WTC11 (cell line): ENCODE results near the gene ELOVL6. TPM values are rescaled to one million over a fixed set of nuclear protein-coding genes. Genes with fewer than 3 reads are reported as not detected.

Experiments used
- ATAC-seq: fragments of 200-7000 bp; cut with Tn5 transposase; 2 replicates; pipeline ENCODE4 v1.10.0; 2021; ENCODE audit warnings: mild to moderate bottlenecking, moderate library complexity
- CTCF ChIA-PET: fragments of 300-600 bp; sonication (Branson Sonifier 250); formaldehyde crosslinking; loops from one replicate; lab custom pipeline; 2021; ENCODE audit warnings: antibody characterized with exemption; lab: Charles Lee
- POLR2A ChIA-PET: fragments of 350-600 bp; sonication (Branson Sonifier 250); formaldehyde crosslinking; loops from one replicate; lab custom pipeline; 2021; ENCODE audit warnings: antibody characterized with exemption; lab: Charles Lee
- DNase-seq: peaks from one replicate; pipeline ENCODE4 v3.0.0; 2021; ENCODE audit warnings: low spot score
- H3K27ac Mint-ChIP-seq: 2 replicates; pipeline ENCODE4 v1.8.0; 2021; ENCODE audit warnings: mixed read lengths
- H3K27me3 Mint-ChIP-seq: 2 replicates; pipeline ENCODE4 v1.8.0; 2021; ENCODE audit warnings: low read depth, mild to moderate bottlenecking, moderate library complexity, mixed read lengths
- H3K36me3 Mint-ChIP-seq: 2 replicates; pipeline ENCODE4 v1.8.0; 2021; ENCODE audit warnings: mixed read lengths
- H3K4me1 Mint-ChIP-seq: 2 replicates; pipeline ENCODE4 v1.8.0; 2022; ENCODE audit warnings: mixed read lengths
- H3K4me3 Mint-ChIP-seq: 2 replicates; pipeline ENCODE4 v1.8.0; 2021; ENCODE audit warnings: mild to moderate bottlenecking, moderate library complexity, mixed read lengths
- H3K9me3 Mint-ChIP-seq: 2 replicates; pipeline ENCODE4 v1.8.0; 2021; ENCODE audit warnings: mixed read lengths
- FOXP1 ChIP-seq: sonication (generic); formaldehyde crosslinking; IDR thresholded peaks from 2 replicates; pipeline ENCODE4 v1.8.0; 2022; ENCODE audit warnings: missing genetic modification reagents, mild to moderate bottlenecking, moderate library complexity, borderline replicate concordance
- GTF2I ChIP-seq: fragments of 250-450 bp; sonication (Bioruptor Pico); conservative IDR thresholded peaks from 2 replicates; pipeline ENCODE4 v1.4.0; 2021; ENCODE audit warnings: mild to moderate bottlenecking
- IRF2 ChIP-seq: sonication (generic); formaldehyde crosslinking; IDR thresholded peaks from 2 replicates; pipeline ENCODE4 v1.8.0; 2022; ENCODE audit warnings: low read depth, missing genetic modification reagents, borderline replicate concordance
- MXD4 ChIP-seq: fragments of 250-450 bp; sonication (Bioruptor Pico); IDR thresholded peaks from 2 replicates; pipeline ENCODE4 v1.8.0; 2021; ENCODE audit warnings: mild to moderate bottlenecking, moderate library complexity, borderline replicate concordance
- MYBL2 ChIP-seq: sonication (generic); formaldehyde crosslinking; IDR thresholded peaks from 2 replicates; pipeline ENCODE4 v1.8.1; 2023; ENCODE audit warnings: mild to moderate bottlenecking, moderate library complexity, missing genetic modification reagents
- SOX15 ChIP-seq: fragments of 250-450 bp; sonication (Bioruptor Pico); IDR thresholded peaks from 2 replicates; pipeline ENCODE4 v1.9.0; 2021; ENCODE audit warnings: mild to moderate bottlenecking
- TCF7 ChIP-seq: sonication (generic); formaldehyde crosslinking; IDR thresholded peaks from 2 replicates; pipeline ENCODE4 v1.8.0; 2022; ENCODE audit warnings: mild to moderate bottlenecking, low read depth, missing genetic modification reagents, moderate library complexity
- TP53 ChIP-seq: sonication (generic); formaldehyde crosslinking; IDR thresholded peaks from 2 replicates; pipeline ENCODE4 v1.8.1; 2023; ENCODE audit warnings: mild to moderate bottlenecking, missing genetic modification reagents
- ZNF671 ChIP-seq: fragments of 250-450 bp; sonication (Bioruptor Pico); IDR thresholded peaks from 2 replicates; pipeline ENCODE4 v1.8.0; 2021; ENCODE audit warnings: mild to moderate bottlenecking
- total RNA-seq: library from RNA; stranded (reverse); gene quantifications from 3 replicates; pipeline ENCODE4 v1.2.3, GENCODE V29; 2021
- TF ChIP-seq, protein P1 (sequence below): sonication (generic); formaldehyde crosslinking; IDR thresholded peaks from 2 replicates; pipeline ENCODE4 v1.8.1; 2022; ENCODE audit warnings: mild to moderate bottlenecking, moderate library complexity, missing genetic modification reagents
- TF ChIP-seq, protein P2 (sequence below): fragments of 250-450 bp; sonication (Bioruptor Pico); IDR thresholded peaks from 2 replicates; pipeline ENCODE4 v1.9.0; 2021; ENCODE audit warnings: mild to moderate bottlenecking, borderline replicate concordance
- TF ChIP-seq, protein P3 (sequence below): sonication (generic); formaldehyde crosslinking; IDR thresholded peaks from 2 replicates; pipeline ENCODE4 v1.8.1; 2023; ENCODE audit warnings: mild to moderate bottlenecking, missing genetic modification reagents, moderate library complexity
- TF ChIP-seq, protein P4 (sequence below): fragments of 250-450 bp; sonication (Bioruptor Pico); conservative IDR thresholded peaks from 2 replicates; pipeline ENCODE4 v1.9.0; 2021; ENCODE audit warnings: mild to moderate bottlenecking
- TF ChIP-seq, protein P5 (sequence below): sonication (generic); formaldehyde crosslinking; IDR thresholded peaks from 2 replicates; pipeline ENCODE4 v1.8.0; 2022; ENCODE audit warnings: mild to moderate bottlenecking, missing genetic modification reagents
- TF ChIP-seq, protein P6 (sequence below): fragments of 200-600 bp; IDR thresholded peaks from 2 replicates; pipeline ENCODE4 v1.8.0; 2022; ENCODE audit warnings: antibody characterized with exemption
- TF ChIP-seq, protein P7 (sequence below): sonication (generic); formaldehyde crosslinking; IDR thresholded peaks from 2 replicates; pipeline ENCODE4 v1.8.1; 2023; ENCODE audit warnings: mild to moderate bottlenecking, moderate library complexity, missing genetic modification reagents
- TF ChIP-seq, protein P8 (sequence below): sonication (generic); formaldehyde crosslinking; IDR thresholded peaks from 2 replicates; pipeline ENCODE4 v1.8.1; 2022; ENCODE audit warnings: missing genetic modification reagents, borderline replicate concordance
- TF ChIP-seq, protein P9 (sequence below): fragments of 250-450 bp; sonication (Bioruptor Pico); IDR thresholded peaks from 2 replicates; pipeline ENCODE4 v1.8.0; 2021; ENCODE audit warnings: mild to moderate bottlenecking

The ELOVL6 gene
- total RNA-seq, 1 experiment from 2014 or later: 87.4 TPM

DNA sequence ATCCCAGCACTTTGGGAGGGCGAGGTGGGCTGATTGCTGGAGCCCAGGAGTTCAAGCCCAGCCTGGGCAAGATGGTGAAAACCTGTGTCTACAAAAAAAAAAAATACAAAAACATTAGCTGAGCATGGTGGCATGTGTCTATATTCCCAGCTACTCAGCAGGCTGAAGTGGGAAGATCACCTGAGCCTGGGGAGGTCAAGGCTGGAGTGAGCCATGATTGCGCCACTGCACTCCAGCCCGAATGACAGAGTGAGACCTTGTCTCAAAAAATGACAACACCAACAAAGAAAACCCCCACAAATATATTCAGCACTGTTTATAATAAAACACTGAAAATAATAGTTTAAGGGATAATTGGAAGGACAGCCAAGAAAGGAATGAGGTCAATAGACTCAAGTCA is 3.6 kb upstream of the ELOVL6 start:
- H3K27ac Mint-ChIP-seq: no peak overlapping the region
- H3K4me3 Mint-ChIP-seq: no peak overlapping the region
- no peaks in the 10 kb centered on the region for H3K27me3 Mint-ChIP-seq
- TF ChIP-seq, protein P1, sequence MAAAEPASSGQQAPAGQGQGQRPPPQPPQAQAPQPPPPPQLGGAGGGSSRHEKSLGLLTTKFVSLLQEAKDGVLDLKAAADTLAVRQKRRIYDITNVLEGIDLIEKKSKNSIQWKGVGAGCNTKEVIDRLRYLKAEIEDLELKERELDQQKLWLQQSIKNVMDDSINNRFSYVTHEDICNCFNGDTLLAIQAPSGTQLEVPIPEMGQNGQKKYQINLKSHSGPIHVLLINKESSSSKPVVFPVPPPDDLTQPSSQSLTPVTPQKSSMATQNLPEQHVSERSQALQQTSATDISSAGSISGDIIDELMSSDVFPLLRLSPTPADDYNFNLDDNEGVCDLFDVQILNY (CRISPR knock-in tag): no peak
- TF ChIP-seq, protein P2, sequence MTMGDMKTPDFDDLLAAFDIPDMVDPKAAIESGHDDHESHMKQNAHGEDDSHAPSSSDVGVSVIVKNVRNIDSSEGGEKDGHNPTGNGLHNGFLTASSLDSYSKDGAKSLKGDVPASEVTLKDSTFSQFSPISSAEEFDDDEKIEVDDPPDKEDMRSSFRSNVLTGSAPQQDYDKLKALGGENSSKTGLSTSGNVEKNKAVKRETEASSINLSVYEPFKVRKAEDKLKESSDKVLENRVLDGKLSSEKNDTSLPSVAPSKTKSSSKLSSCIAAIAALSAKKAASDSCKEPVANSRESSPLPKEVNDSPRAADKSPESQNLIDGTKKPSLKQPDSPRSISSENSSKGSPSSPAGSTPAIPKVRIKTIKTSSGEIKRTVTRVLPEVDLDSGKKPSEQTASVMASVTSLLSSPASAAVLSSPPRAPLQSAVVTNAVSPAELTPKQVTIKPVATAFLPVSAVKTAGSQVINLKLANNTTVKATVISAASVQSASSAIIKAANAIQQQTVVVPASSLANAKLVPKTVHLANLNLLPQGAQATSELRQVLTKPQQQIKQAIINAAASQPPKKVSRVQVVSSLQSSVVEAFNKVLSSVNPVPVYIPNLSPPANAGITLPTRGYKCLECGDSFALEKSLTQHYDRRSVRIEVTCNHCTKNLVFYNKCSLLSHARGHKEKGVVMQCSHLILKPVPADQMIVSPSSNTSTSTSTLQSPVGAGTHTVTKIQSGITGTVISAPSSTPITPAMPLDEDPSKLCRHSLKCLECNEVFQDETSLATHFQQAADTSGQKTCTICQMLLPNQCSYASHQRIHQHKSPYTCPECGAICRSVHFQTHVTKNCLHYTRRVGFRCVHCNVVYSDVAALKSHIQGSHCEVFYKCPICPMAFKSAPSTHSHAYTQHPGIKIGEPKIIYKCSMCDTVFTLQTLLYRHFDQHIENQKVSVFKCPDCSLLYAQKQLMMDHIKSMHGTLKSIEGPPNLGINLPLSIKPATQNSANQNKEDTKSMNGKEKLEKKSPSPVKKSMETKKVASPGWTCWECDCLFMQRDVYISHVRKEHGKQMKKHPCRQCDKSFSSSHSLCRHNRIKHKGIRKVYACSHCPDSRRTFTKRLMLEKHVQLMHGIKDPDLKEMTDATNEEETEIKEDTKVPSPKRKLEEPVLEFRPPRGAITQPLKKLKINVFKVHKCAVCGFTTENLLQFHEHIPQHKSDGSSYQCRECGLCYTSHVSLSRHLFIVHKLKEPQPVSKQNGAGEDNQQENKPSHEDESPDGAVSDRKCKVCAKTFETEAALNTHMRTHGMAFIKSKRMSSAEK (CRISPR knock-in tag): no peak
- ChIA-PET CTCF (no interaction called here), POLR2A (no interaction called here)
- H3K9me3 Mint-ChIP-seq: no peaks in the 10 kb centered on the region
- H3K36me3 Mint-ChIP-seq: no peaks in the 10 kb centered on the region
- DNase-seq (no peak), ATAC-seq (no peak)
- H3K4me1 Mint-ChIP-seq: peaks cover 21% of the 10 kb centered on the region

DNA sequence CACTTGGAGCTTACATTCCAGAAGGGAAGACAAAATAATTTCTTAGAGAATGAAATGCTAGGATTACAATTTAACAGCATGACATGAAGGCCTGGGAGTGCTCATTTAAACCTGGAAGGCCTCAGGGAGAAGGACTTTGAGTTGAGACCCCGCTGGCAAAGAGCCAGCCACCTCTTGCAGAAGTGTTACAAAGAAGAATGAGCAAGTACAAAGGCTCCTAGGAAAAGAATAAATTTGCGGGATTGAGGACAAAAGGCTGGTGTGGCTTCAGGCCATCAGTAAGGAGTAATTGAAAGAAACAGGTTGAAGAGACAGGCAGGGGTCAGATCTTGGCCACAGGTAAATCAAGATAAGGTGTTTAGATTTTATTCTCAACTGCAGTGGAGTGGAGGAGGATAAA is 3.1 kb upstream of the ELOVL6 start:
- Mint-ChIP-seq H3K4me3 (no peak overlapping the region), H3K36me3 (no peaks in the 10 kb centered on the region), H3K27ac (0 out of 2 replicates have a peak overlapping the region, but pooled peaks have one; percentile 1), H3K27me3 (no peaks in the 10 kb centered on the region), H3K4me1 (peaks cover 21% of the 10 kb centered on the region), H3K9me3 (no peaks in the 10 kb centered on the region)
- ChIA-PET POLR2A (no interaction called here), CTCF (no interaction called here)
- TF ChIP-seq, protein P3, sequence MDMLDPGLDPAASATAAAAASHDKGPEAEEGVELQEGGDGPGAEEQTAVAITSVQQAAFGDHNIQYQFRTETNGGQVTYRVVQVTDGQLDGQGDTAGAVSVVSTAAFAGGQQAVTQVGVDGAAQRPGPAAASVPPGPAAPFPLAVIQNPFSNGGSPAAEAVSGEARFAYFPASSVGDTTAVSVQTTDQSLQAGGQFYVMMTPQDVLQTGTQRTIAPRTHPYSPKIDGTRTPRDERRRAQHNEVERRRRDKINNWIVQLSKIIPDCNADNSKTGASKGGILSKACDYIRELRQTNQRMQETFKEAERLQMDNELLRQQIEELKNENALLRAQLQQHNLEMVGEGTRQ (CRISPR knock-in tag): no peak
- TF ChIP-seq, protein P4, sequence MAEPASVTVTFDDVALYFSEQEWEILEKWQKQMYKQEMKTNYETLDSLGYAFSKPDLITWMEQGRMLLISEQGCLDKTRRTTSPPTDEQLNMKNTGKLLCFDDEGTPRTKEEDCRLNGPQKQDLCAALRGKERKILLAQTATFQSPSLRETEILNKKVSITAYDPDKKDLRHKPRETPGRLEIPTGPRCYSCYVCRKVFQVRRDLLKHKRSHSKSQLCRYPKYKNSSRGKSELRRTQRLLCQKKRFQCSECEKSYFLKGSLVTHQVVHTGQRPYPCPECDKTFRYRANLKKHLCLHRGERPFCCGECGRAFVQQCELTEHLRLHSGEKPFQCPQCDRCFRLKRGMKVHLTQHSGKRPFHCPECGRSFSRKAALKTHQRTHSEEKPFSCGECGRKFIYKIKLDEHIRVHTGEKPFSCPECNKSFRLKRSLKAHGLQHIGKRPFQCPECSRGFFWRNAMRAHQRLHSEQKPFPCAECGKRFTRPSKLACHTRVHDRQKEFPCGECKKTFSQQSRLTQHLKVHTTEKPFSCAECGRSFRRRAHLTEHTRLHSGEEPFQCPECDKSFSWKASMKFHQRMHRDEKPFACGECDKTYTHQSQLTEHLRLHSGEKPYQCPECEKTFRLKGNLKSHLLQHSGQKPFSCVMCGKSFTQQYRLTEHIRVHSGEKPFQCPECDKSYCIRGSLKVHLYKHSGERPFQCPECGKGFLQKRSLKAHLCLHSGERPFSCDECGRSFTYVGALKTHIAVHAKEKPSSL (CRISPR knock-in tag): no peak
- TF ChIP-seq, protein P5, sequence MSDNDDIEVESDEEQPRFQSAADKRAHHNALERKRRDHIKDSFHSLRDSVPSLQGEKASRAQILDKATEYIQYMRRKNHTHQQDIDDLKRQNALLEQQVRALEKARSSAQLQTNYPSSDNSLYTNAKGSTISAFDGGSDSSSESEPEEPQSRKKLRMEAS (CRISPR knock-in tag): no peak
- TF ChIP-seq TP53 (CRISPR knock-in tag): no peak
- TF ChIP-seq, protein P6, sequence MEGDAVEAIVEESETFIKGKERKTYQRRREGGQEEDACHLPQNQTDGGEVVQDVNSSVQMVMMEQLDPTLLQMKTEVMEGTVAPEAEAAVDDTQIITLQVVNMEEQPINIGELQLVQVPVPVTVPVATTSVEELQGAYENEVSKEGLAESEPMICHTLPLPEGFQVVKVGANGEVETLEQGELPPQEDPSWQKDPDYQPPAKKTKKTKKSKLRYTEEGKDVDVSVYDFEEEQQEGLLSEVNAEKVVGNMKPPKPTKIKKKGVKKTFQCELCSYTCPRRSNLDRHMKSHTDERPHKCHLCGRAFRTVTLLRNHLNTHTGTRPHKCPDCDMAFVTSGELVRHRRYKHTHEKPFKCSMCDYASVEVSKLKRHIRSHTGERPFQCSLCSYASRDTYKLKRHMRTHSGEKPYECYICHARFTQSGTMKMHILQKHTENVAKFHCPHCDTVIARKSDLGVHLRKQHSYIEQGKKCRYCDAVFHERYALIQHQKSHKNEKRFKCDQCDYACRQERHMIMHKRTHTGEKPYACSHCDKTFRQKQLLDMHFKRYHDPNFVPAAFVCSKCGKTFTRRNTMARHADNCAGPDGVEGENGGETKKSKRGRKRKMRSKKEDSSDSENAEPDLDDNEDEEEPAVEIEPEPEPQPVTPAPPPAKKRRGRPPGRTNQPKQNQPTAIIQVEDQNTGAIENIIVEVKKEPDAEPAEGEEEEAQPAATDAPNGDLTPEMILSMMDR: no peak
- TF ChIP-seq GTF2I: no peak
- TF ChIP-seq TCF7: no peak
- TF ChIP-seq ZNF671 (CRISPR knock-in tag): no peak
- TF ChIP-seq SOX15: no peak
- TF ChIP-seq FOXP1 (CRISPR knock-in tag): no peak
- TF ChIP-seq, protein P7, sequence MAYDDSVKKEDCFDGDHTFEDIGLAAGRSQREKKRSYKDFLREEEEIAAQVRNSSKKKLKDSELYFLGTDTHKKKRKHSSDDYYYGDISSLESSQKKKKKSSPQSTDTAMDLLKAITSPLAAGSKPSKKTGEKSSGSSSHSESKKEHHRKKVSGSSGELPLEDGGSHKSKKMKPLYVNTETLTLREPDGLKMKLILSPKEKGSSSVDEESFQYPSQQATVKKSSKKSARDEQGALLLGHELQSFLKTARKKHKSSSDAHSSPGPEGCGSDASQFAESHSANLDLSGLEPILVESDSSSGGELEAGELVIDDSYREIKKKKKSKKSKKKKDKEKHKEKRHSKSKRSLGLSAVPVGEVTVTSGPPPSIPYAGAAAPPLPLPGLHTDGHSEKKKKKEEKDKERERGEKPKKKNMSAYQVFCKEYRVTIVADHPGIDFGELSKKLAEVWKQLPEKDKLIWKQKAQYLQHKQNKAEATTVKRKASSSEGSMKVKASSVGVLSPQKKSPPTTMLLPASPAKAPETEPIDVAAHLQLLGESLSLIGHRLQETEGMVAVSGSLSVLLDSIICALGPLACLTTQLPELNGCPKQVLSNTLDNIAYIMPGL (CRISPR knock-in tag): no peak
- TF ChIP-seq, protein P8, sequence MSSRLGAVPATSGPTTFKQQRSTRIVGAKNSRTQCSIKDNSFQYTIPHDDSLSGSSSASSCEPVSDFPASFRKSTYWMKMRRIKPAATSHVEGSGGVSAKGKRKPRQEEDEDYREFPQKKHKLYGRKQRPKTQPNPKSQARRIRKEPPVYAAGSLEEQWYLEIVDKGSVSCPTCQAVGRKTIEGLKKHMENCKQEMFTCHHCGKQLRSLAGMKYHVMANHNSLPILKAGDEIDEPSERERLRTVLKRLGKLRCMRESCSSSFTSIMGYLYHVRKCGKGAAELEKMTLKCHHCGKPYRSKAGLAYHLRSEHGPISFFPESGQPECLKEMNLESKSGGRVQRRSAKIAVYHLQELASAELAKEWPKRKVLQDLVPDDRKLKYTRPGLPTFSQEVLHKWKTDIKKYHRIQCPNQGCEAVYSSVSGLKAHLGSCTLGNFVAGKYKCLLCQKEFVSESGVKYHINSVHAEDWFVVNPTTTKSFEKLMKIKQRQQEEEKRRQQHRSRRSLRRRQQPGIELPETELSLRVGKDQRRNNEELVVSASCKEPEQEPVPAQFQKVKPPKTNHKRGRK (CRISPR knock-in tag): no peak
- no peak for TF ChIP-seq MXD4 (CRISPR knock-in tag)
- TF ChIP-seq, protein P9, sequence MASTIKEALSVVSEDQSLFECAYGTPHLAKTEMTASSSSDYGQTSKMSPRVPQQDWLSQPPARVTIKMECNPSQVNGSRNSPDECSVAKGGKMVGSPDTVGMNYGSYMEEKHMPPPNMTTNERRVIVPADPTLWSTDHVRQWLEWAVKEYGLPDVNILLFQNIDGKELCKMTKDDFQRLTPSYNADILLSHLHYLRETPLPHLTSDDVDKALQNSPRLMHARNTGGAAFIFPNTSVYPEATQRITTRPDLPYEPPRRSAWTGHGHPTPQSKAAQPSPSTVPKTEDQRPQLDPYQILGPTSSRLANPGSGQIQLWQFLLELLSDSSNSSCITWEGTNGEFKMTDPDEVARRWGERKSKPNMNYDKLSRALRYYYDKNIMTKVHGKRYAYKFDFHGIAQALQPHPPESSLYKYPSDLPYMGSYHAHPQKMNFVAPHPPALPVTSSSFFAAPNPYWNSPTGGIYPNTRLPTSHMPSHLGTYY: no peak
- no peak for TF ChIP-seq IRF2 (CRISPR knock-in tag)
- no peak for TF ChIP-seq MYBL2 (CRISPR knock-in tag)
- DNase-seq: no peak
- no peak for ATAC-seq
